ENCODE results near the gene GRAMD4.

Gene GRAMD4

DNA sequence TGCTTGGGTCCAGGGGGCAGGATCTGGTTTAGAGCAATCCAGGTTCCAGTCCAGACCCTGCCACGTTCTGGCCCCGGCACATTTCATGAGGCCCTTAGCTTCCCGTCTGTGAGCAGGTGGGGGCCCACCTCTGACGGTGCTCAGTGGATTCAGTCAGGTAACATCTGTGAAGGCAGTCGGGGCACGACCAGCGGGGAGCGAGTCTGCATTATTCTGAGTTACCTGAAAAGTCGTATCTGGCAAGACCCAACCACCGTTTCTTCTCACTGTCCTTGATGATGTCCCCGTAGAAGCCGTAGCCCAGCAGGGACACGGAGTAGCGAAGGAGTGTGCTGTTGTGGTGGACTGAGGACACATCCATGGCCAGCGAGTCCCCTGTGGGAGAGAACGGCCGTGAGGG is 78.9 kb downstream of the GRAMD4 start:
- TF ChIP-seq, protein P1, sequence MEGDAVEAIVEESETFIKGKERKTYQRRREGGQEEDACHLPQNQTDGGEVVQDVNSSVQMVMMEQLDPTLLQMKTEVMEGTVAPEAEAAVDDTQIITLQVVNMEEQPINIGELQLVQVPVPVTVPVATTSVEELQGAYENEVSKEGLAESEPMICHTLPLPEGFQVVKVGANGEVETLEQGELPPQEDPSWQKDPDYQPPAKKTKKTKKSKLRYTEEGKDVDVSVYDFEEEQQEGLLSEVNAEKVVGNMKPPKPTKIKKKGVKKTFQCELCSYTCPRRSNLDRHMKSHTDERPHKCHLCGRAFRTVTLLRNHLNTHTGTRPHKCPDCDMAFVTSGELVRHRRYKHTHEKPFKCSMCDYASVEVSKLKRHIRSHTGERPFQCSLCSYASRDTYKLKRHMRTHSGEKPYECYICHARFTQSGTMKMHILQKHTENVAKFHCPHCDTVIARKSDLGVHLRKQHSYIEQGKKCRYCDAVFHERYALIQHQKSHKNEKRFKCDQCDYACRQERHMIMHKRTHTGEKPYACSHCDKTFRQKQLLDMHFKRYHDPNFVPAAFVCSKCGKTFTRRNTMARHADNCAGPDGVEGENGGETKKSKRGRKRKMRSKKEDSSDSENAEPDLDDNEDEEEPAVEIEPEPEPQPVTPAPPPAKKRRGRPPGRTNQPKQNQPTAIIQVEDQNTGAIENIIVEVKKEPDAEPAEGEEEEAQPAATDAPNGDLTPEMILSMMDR (IDR thresholded peaks at IDR 0.05; ENCODE audit: low read length, missing control alignments), result no peak
- H3K4me3 ChIP-seq (replicated peaks; ENCODE audit: low read depth, low read length), result no peak overlapping the region
- no peak for DNase-seq (ENCODE audit: low read depth)

DNA sequence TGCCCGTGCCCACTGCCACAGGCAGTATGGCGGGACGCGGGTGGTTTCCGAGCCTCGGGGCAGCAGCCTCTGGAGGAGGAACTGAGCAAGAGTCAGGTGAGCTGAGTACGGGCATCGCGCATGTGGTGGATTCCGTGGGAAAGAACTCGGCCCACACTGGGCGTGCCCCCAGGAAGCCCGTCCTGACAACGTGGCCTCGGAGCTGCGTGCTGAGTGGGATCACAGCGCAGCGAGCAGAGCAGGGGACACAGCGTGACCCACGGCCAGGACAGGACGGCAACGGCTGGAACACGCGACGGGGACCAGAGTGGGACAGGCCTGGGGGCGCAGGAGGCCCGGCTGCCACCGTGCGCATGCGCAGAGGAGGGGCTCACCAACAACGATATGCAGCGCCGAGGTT is 81.1 kb downstream of the GRAMD4 start:
- no peak overlapping the region for H3K4me3 ChIP-seq (replicated peaks; ENCODE audit: low read depth, low read length)

DNA sequence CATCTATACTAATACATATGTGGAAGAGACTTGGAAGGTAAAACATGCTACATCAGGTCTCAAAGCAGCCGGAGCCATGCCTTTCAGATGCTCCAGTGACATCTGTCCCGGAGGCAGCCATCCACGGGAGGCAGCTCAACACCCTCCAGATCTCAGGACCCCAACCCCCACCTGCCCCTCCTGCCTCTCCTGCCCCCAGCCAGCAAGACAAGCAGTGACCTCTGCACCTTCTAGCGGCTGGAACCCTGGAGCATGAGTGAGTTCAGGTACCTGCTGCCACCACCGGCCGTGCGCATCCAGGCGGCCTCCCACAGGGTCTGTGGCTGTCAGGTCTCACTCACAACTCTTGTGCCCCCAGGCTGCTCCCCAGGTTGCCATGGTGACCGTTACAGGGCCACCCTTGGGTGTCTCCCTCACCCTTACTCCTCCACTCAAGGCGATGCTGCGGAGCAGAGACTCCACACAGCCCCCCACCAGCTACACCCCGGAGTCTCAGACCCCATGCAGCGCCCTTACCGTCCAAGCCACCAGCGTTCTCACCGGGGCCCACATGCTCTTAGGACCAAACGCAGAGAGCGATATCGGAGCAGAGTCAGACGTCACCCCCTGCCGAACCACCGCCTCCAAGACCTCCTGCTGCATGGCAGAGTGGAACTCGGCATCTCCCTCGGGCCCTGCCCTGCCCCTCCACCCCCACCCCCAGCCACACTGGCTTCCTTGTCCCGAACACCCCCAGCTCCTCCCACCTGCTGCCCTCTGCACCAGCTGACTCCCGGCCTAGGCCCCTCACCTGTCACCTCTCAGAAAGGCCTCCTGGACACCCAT is 83.2 kb downstream of the GRAMD4 start:
- TF ChIP-seq, protein P1 (IDR thresholded peaks at IDR 0.05; ENCODE audit: low read length, missing control alignments), result no peak
- H3K4me3 ChIP-seq (replicated peaks; ENCODE audit: low read depth, low read length), result no peak overlapping the region
- no peak for DNase-seq (ENCODE audit: low read depth)

More for the DNA sequence above, 81.1 kb downstream of the GRAMD4 start:
- DNase-seq (ENCODE audit: low read depth), result no peak
- TF ChIP-seq, protein P1 (IDR thresholded peaks at IDR 0.05; ENCODE audit: low read length, missing control alignments), result no peak

DNA sequence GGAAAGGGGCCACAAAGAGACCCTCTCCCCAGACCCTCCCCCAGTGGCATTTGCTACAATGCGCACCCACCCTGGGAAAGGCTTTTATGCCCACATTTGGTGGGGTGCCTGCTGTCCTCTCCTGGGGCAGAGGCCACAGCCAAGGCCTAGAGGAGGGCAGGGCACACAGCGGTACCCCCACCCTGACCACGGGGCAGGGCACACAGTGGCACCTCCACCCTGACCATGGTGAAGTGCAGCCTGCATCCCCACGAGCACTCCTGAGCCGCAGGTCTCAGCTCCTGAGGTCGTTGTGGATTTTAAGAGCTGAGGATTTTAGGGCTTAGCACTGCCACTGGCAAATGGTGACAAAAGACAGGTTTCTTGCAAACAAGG is 83.8 kb downstream of the GRAMD4 start:
- no peak overlapping the region for H3K4me3 ChIP-seq (replicated peaks; ENCODE audit: low read depth, low read length)
- TF ChIP-seq, protein P1 (IDR thresholded peaks at IDR 0.05; ENCODE audit: low read length, missing control alignments), result no peak
- no peak for DNase-seq (ENCODE audit: low read depth)

GRCh38 chr22:46706060-46706459 is 85.9 kb downstream of the GRAMD4 start:
- no peak overlapping the region for H3K4me3 ChIP-seq (replicated peaks; ENCODE audit: low read depth, low read length)
- TF ChIP-seq, protein P1 (IDR thresholded peaks at IDR 0.05; ENCODE audit: low read length, missing control alignments), result no peak
- no peak for DNase-seq (ENCODE audit: low read depth)

DNA sequence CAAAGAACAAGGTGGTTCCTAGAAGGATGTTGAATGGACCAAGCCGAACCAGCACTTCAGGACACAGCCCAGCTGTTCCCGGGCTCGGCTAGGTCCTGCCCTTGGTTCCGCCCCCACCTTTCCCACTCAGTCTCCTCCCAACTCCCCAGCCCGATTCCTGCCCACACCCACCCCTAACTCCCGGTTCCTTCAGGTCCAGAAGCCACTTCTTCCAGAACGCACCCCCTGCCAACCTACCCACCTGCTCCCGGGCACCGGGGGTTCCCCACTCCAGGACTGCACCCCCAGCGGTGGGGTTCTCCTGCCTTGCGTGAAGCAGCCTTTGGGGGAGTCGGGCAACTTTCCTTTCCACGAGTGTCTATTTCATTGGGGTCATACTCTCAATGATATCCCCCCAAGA is 87.1 kb downstream of the GRAMD4 start:
- H3K4me3 ChIP-seq (replicated peaks; ENCODE audit: low read depth, low read length), result no peak overlapping the region
- TF ChIP-seq, protein P1 (IDR thresholded peaks at IDR 0.05; ENCODE audit: low read length, missing control alignments), result no peak
- no peak for DNase-seq (ENCODE audit: low read depth)
